Thoracic aorta (tissue), 2 donors: ENCODE measurements around the gene SHC4. TPM values are rescaled to one million over a fixed set of nuclear protein-coding genes. Genes with fewer than 3 reads are reported as not detected.
"Not testable (repeated sequence)": the region's sequence is repeated elsewhere in the genome, so short reads cannot be mapped to it uniquely, and the experiment has no call there.

Experiments used
- ATAC-seq: fragments of 150-250 bp; one replicate; pipeline ENCODE4 v1.8.0; 2017; ENCODE audit warnings: low read depth; ENCODE audit not compliant: insufficient number of reproducible peaks, low FRiP score
- DNase-seq: peaks from one replicate; pipeline ENCODE4 v3.0.0-alpha.2; 2020; ENCODE audit warnings: low spot score
- H3K27ac ChIP-seq, 2 donors: fragments of 200-600 bp; sonication (generic); 1 replicate in 1 of 2; 2 replicates in 1 of 2; pipeline ENCODE4 v1.5.1; 2016; ENCODE audit warnings: mild to moderate bottlenecking in 2 of 2, moderate library complexity in 2 of 2
- H3K27me3 ChIP-seq: fragments of 200-600 bp; sonication (generic); replicated peaks from 2 replicates; pipeline ENCODE4 v1.6.0; 2016; ENCODE audit warnings: mild to moderate bottlenecking; ENCODE audit not compliant: insufficient read depth
- H3K36me3 ChIP-seq: fragments of 200-600 bp; sonication (generic); one replicate; pipeline ENCODE4 v1.5.1; 2016
- H3K4me1 ChIP-seq, 2 donors: fragments of 200-600 bp; sonication (generic); 1 replicate in 1 of 2; 2 replicates in 1 of 2; pipeline versions ENCODE4 v1.5.1 to v1.6.0; 2016; ENCODE audit warnings: low read depth in 2 of 2, mild to moderate bottlenecking in 1 of 2; ENCODE audit not compliant: control insufficient read depth in 1 of 2
- H3K4me3 ChIP-seq: fragments of 200-600 bp; sonication (generic); 2 replicates; pipeline ENCODE4 v1.5.1; 2016; ENCODE audit warnings: mild to moderate bottlenecking
- H3K9me3 ChIP-seq: fragments of 200-600 bp; sonication (generic); 2 replicates; pipeline ENCODE4 v1.5.1; 2016
- total RNA-seq, 2 donors: library from RNA; depleted of rRNA; stranded (reverse); fragments of >200 nt; gene quantifications; one replicate each; pipeline versions ENCODE4 v1.1.0 to v1.2.3, GENCODE V29; 2016
- TF ChIP-seq, protein P1 (sequence below): fragments of 200-600 bp; sonication (generic); IDR thresholded peaks from one replicate; pipeline ENCODE4 v1.5.1; 2019; ENCODE audit warnings: antibody characterized with exemption

Gene SHC4
- total RNA-seq, 2 donors from 2014 or later: 13.8 to 16.1 TPM

DNA sequence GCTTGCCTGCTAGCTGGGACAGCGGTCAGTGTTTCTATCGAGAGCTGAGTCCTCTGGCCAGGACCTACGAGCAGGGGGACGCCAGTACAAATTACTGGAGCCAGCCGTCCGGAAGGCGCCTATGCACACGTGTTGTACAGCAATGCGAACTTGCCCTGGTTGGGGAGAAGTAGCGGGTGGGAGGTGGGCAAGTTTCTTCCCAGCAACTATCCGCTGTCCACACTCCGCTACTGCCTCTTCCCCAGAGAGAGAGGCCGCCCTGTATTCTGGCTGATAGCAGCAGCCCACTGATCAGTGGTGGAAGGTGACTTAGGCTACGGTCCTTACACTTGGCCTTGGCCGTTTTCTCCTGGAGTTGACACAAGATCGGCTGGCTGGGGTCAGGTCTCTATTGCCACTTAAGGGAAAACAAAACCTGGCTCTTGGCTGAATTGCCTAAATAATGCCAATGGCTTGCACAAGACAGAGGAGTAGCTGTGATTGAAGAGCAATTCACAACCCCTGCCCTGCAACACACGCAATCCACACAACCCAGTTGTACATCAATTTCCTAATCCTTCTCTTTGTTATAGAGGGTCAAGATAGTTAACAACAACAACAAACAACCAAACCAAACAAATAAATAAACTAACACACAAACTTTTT lies 12.8 kb upstream of the SHC4 start:
- H3K4me1 ChIP-seq: peaks cover 3 to 13% of the 10 kb centered on the region in 2 donors

DNA sequence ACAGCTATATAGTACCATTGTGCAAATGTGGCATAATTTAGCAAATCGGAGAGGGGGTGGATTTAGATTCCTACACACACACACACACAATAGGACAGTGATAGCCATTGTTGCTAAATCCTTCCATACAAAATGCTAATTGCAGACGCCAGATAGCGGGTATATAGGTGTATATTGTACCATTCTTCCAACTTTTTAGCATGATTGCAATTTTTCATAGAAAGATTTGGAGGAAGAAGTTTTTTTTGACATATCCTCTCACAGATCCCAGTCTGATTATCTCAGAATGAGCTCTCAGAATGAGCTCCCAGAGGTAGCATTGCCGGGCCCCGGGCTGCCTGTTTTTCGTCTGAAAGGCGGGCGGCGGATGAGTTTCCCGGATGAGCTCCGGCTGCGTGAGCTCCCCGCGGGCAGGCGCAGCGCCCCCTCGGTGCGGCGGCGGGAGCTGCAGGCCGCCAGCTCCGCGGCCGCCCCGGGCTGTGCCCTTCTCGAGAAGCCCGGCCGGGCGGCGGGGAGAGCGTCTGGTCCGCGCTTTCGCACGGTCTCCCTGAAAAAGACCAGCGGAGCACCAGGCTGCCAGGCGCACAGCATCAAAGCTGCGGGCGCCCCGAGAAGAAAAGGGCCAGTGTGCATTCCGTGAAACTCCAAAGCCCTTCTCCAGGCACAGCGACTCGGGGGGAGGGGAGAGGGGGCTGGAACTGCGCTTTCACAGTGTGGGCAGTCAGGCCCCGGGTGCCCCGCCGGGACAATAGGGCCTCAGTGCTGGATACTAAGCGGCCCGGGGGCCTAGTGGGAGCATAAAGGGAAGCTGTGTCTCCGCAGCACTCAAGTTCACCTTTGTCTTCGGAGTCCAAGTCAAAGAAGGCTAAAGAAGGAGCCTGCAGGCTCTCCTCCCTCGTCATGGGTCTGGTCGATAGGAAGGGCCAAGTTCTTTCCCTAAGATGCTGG lies 12.0 kb upstream of the SHC4 start:
- Histone ChIP-seq H3K27me3 (no peaks in the 10 kb centered on the region), H3K4me3 (peak overlapping the region; percentile 70), H3K36me3 (no peaks in the 10 kb centered on the region), H3K4me1 (peaks cover 3 to 13% of the 10 kb centered on the region in 2 donors), H3K27ac (peak overlapping the region; percentile 65 to 89), H3K9me3 (no peaks in the 10 kb centered on the region)
- no peak for DNase-seq
- peak; percentile 80 for ATAC-seq
- TF ChIP-seq, protein P1, sequence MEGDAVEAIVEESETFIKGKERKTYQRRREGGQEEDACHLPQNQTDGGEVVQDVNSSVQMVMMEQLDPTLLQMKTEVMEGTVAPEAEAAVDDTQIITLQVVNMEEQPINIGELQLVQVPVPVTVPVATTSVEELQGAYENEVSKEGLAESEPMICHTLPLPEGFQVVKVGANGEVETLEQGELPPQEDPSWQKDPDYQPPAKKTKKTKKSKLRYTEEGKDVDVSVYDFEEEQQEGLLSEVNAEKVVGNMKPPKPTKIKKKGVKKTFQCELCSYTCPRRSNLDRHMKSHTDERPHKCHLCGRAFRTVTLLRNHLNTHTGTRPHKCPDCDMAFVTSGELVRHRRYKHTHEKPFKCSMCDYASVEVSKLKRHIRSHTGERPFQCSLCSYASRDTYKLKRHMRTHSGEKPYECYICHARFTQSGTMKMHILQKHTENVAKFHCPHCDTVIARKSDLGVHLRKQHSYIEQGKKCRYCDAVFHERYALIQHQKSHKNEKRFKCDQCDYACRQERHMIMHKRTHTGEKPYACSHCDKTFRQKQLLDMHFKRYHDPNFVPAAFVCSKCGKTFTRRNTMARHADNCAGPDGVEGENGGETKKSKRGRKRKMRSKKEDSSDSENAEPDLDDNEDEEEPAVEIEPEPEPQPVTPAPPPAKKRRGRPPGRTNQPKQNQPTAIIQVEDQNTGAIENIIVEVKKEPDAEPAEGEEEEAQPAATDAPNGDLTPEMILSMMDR: peak; percentile 93

More for the DNA sequence above, 12.8 kb upstream of the SHC4 start:
- no peak for DNase-seq
- Histone ChIP-seq H3K9me3 (no peaks in the 10 kb centered on the region), H3K27ac (peak overlapping the region; percentile 65 to 89), H3K4me3 (peak overlapping the region; percentile 70), H3K27me3 (no peaks in the 10 kb centered on the region), H3K36me3 (no peaks in the 10 kb centered on the region)
- ATAC-seq: no peak
- TF ChIP-seq, protein P1: no peak

DNA sequence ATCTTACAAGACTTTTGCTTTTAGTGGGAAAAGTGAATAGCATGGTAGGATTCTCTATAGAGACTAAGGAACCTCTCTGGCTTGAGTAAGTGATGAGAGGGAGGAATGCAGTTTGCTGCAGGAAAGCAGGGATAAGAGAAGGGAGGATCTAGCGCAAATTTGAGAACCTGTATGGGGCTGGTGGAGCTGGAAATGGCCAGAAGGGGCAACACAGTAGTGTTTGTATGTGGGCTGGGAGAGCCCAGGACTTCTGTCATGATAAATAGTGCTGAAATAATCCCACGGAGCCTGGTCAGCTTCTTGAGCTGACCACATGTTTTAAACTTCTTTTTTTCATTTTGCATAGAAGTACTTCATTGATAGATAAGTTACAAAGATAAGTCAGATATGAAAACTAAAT lies 11.2 kb upstream of the SHC4 start:
- no peaks in the 10 kb centered on the region for H3K9me3 ChIP-seq
- TF ChIP-seq, protein P1: no peak
- peaks cover 3 to 13% of the 10 kb centered on the region in 2 donors for H3K4me1 ChIP-seq
- no peaks in the 10 kb centered on the region for H3K27me3 ChIP-seq
- H3K4me3 ChIP-seq: no peak overlapping the region
- DNase-seq: no peak
- ATAC-seq: no peak
- H3K36me3 ChIP-seq: no peaks in the 10 kb centered on the region
- H3K27ac ChIP-seq: peak overlapping the region; percentile 0 to 65

DNA sequence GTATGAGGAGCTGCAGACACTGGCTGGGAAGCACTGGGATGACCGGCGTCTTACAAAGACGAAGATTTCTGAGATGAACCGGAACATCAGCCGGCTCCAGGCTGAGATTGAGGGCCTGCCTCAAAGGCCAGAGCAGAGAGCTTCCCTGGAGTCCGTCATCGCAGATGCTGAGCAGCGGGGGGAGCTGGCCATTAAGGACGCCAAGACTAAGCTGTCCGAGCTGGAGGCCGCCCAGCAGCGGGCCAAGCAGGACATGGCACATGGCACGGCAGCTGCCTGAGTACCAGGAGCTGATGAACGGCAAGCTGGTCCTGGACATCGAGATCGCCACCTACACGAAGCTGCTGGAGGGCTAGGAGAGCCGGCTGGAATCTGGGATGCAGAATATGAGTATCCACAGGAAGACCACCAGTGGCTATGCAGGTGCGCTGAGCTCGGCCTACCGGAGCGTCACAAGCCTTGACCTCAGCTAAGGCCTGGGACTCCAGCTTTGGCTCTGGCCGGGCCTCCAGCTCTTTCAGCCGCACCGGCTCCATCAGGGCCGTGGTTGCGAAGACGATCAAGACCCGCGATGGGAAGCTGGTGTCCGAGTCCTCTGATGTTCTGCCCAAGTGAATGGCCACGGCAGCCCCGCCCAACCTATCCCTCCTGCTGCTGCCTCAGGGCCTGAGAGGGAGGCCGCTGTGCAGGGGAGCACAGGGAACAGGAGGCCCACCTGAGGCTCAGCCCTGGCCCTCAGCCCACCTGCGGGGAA lies 9.2 kb upstream of the SHC4 start:
- DNase-seq (no peak), ATAC-seq (no peak)
- TF ChIP-seq, protein P1: no peak
- Histone ChIP-seq H3K36me3 (no peaks in the 10 kb centered on the region), H3K4me1 (peaks cover 3 to 16% of the 10 kb centered on the region in 2 donors), H3K27me3 (no peaks in the 10 kb centered on the region), H3K4me3 (no peak overlapping the region), H3K27ac (no peak overlapping the region), H3K9me3 (no peaks in the 10 kb centered on the region)

DNA sequence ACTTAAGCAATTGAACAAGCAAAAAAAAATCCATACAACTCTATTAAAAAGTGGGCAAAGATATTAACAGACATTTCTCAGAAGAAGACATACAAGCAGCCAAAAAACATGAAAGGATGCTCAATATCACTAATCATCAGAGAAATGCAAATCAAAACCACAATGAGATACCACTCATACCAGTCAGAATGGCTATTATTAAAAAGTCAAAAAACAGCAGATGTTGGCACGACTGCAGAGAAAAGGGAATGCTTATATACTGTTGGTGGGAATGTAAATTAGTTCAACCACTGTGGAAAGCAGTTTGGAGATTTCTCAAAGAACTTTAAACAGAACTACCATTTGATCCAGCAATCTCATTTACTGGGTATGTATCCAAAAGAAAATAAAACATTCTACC lies 7.2 kb upstream of the SHC4 start:
- not testable (repeated sequence) for H3K27me3 ChIP-seq, H3K36me3 ChIP-seq, ATAC-seq, DNase-seq, H3K27ac ChIP-seq, H3K4me3 ChIP-seq, H3K9me3 ChIP-seq
- peaks cover 15 to 30% of the 10 kb centered on the region in 2 donors for H3K4me1 ChIP-seq
